ENCODE results near the gene PLPPR1.

PLPPR1 gene

GRCh38 chr9:101220341-101220740, 191.8 kb downstream of the PLPPR1 start:
- H3K27me3 ChIP-seq (ENCODE audit: control insufficient read depth in 5 of 5, insufficient read depth in 4 of 5, low read length in 5 of 5), result no peaks in the 10 kb centered on the region
- no peaks in the 10 kb centered on the region for H3K36me3 ChIP-seq (ENCODE audit: control insufficient read depth in 5 of 5, insufficient read depth in 5 of 5, low read length in 5 of 5)
- peaks cover 0 to 5% (median 0%) of the 10 kb centered on the region in 5 donors for H3K4me1 ChIP-seq (ENCODE audit: control insufficient read depth in 5 of 5, insufficient read depth in 5 of 5, low read length in 5 of 5)
- H3K9ac ChIP-seq (ENCODE audit: low read length in 5 of 5), result no peak overlapping the region
- H3K27ac ChIP-seq (ENCODE audit: low read depth, low read length), result no peak overlapping the region
- H3K9me3 ChIP-seq (ENCODE audit: control insufficient read depth in 5 of 5, low read length in 5 of 5), result no peaks in the 10 kb centered on the region
- no peak overlapping the region for H3K4me3 ChIP-seq (ENCODE audit: low read depth in 1 of 5, low read length in 5 of 5)

DNA sequence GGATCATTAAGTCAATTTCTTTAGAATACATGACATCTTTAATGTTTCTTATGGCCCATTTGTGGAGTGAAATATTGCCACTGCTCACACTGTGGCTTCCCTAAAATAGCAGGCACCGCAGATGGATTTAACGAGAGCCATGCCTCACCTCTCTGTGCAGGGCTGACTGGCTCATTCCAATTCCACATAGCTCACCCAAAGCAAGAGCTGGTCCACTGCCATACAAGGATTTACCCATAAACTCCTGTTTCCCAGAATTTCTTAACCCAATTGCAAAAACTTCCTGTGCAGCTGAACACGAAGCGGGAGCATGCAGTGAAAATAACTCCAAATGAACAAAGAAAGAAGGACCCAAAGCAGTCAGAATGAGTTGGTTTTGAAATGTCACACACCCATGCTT, 196.7 kb downstream of the PLPPR1 start:
- peaks cover 0 to 6% (median 0%) of the 10 kb centered on the region in 5 donors for H3K4me1 ChIP-seq (ENCODE audit: control insufficient read depth in 5 of 5, insufficient read depth in 5 of 5, low read length in 5 of 5)
- H3K36me3 ChIP-seq (ENCODE audit: control insufficient read depth in 5 of 5, insufficient read depth in 5 of 5, low read length in 5 of 5), result no peaks in the 10 kb centered on the region
- H3K9ac ChIP-seq (ENCODE audit: low read length in 5 of 5), result no peak overlapping the region
- H3K27ac ChIP-seq (ENCODE audit: low read depth, low read length), result no peak overlapping the region
- H3K27me3 ChIP-seq (ENCODE audit: control insufficient read depth in 5 of 5, insufficient read depth in 4 of 5, low read length in 5 of 5), result no peaks in the 10 kb centered on the region
- H3K4me3 ChIP-seq (ENCODE audit: low read depth in 1 of 5, low read length in 5 of 5), result no peak overlapping the region
- H3K9me3 ChIP-seq (ENCODE audit: control insufficient read depth in 5 of 5, low read length in 5 of 5), result no peaks in the 10 kb centered on the region

DNA sequence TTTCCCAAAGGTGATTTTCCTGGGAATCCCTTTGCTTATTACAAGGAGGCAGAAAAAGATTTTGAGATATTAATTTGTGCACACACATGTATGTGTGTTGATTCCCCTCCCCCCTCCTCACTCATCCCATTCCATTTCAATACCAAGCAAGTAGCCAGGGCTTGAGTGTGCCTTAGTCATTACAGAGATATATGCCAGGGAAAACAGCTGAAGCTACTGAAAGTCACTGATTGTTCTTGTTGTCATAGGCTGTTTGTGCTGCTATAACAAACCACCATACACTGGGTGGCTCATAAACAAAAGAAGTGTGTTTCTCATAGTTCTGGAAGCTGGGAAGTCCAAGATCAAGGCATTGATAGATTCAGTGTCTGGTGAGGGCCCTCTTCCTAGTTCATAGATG, 197.6 kb downstream of the PLPPR1 start:
- peaks cover 0 to 6% (median 0%) of the 10 kb centered on the region in 5 donors for H3K4me1 ChIP-seq (ENCODE audit: control insufficient read depth in 5 of 5, insufficient read depth in 5 of 5, low read length in 5 of 5)
- H3K27me3 ChIP-seq (ENCODE audit: control insufficient read depth in 5 of 5, insufficient read depth in 4 of 5, low read length in 5 of 5), result no peaks in the 10 kb centered on the region
- H3K4me3 ChIP-seq (ENCODE audit: low read depth in 1 of 5, low read length in 5 of 5), result no peak overlapping the region
- no peak overlapping the region for H3K27ac ChIP-seq (ENCODE audit: low read depth, low read length)
- no peaks in the 10 kb centered on the region for H3K9me3 ChIP-seq (ENCODE audit: control insufficient read depth in 5 of 5, low read length in 5 of 5)
- H3K9ac ChIP-seq (ENCODE audit: low read length in 5 of 5), result no peak overlapping the region
- H3K36me3 ChIP-seq (ENCODE audit: control insufficient read depth in 5 of 5, insufficient read depth in 5 of 5, low read length in 5 of 5), result no peaks in the 10 kb centered on the region

DNA sequence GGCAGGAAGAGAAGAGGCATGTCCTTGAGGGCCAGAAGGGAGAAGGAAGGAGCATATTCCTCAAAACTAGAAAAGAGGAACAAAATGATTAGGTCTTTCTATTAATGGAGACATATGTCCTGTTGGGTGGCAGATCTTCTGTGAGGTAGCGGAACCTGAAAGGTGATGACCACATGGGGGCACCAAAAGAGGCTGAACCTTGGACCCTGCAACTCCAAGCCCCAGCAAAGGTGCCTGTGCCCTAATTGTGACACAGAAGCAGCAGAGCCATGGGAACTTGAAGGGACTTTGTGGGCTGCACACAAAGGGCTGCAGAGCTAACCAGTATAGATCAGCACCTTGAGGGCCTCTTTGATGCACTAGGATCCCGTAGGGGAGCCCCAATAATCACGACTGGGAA, 198.3 kb downstream of the PLPPR1 start:
- H3K4me3 ChIP-seq (ENCODE audit: low read depth in 1 of 5, low read length in 5 of 5), result no peak overlapping the region
- H3K27me3 ChIP-seq (ENCODE audit: control insufficient read depth in 5 of 5, insufficient read depth in 4 of 5, low read length in 5 of 5), result no peaks in the 10 kb centered on the region
- no peak overlapping the region for H3K27ac ChIP-seq (ENCODE audit: low read depth, low read length)
- peaks cover 0 to 6% (median 0%) of the 10 kb centered on the region in 5 donors for H3K4me1 ChIP-seq (ENCODE audit: control insufficient read depth in 5 of 5, insufficient read depth in 5 of 5, low read length in 5 of 5)
- no peak overlapping the region for H3K9ac ChIP-seq (ENCODE audit: low read length in 5 of 5)
- no peaks in the 10 kb centered on the region for H3K36me3 ChIP-seq (ENCODE audit: control insufficient read depth in 5 of 5, insufficient read depth in 5 of 5, low read length in 5 of 5)
- H3K9me3 ChIP-seq (ENCODE audit: control insufficient read depth in 5 of 5, low read length in 5 of 5), result no peaks in the 10 kb centered on the region

DNA sequence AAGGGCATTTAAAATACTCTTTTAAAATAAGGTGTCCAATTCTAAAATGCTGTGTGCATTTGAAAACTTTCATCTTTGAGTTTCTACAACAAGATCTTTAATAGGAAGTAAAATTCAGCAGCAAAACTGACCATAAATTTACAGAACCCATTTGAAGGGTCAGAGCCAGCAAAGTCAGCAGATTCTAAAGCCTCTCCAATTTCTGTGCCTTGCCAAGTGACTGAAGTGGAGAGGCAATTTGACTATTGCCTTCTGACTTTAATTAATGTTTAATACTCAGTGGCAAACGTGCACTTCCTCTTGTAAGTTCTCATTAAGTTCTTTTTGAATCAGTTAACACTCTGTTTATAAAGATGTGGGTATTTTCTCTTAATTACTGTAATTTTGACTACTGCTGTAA, 201.1 kb downstream of the PLPPR1 start:
- no peak overlapping the region for H3K4me3 ChIP-seq (ENCODE audit: low read depth in 1 of 5, low read length in 5 of 5)
- no peaks in the 10 kb centered on the region for H3K27me3 ChIP-seq (ENCODE audit: control insufficient read depth in 5 of 5, insufficient read depth in 4 of 5, low read length in 5 of 5)
- H3K36me3 ChIP-seq (ENCODE audit: control insufficient read depth in 5 of 5, insufficient read depth in 5 of 5, low read length in 5 of 5), result no peaks in the 10 kb centered on the region
- no peak overlapping the region for H3K27ac ChIP-seq (ENCODE audit: low read depth, low read length)
- H3K9ac ChIP-seq (ENCODE audit: low read length in 5 of 5), result no peak overlapping the region
- peaks cover 0 to 6% (median 0%) of the 10 kb centered on the region in 5 donors for H3K4me1 ChIP-seq (ENCODE audit: control insufficient read depth in 5 of 5, insufficient read depth in 5 of 5, low read length in 5 of 5)
- no peaks in the 10 kb centered on the region for H3K9me3 ChIP-seq (ENCODE audit: control insufficient read depth in 5 of 5, low read length in 5 of 5)

DNA sequence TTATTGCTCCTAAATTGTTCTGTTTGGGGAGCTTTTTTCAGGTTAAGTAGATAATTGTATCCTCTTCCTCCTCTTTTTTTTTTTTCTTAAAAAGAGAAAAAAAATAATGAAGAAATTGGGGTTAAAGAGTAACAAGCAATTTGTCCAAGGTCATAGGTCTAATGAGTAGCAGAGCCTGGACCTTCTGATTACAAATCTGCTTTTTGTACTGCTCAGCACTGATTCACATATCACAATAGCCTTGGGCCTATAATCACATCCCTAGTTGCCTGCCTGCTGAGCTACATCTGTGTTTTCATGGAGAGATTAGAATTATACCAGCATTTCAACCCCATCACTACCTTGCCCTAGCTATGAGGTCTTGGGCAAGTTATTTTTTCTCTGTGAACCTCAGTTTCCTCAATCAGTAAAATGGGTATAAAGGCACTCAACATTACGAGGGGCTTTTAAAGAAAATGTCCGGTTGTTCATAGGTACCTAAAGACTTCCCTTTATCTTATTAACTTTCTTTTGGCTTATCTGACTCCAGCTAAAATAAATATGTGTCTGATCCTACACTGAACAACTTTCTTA, 204.0 kb downstream of the PLPPR1 start:
- Histone ChIP-seq H3K27me3 (ENCODE audit: control insufficient read depth in 5 of 5, insufficient read depth in 4 of 5, low read length in 5 of 5) (no peaks in the 10 kb centered on the region), H3K9ac (ENCODE audit: low read length in 5 of 5) (no peak overlapping the region), H3K4me3 (ENCODE audit: low read depth in 1 of 5, low read length in 5 of 5) (no peak overlapping the region), H3K4me1 (ENCODE audit: control insufficient read depth in 5 of 5, insufficient read depth in 5 of 5, low read length in 5 of 5) (no peaks in the 10 kb centered on the region), H3K36me3 (ENCODE audit: control insufficient read depth in 5 of 5, insufficient read depth in 5 of 5, low read length in 5 of 5) (no peaks in the 10 kb centered on the region), H3K27ac (ENCODE audit: low read depth, low read length) (no peak overlapping the region), H3K9me3 (ENCODE audit: control insufficient read depth in 5 of 5, low read length in 5 of 5) (no peaks in the 10 kb centered on the region)

GRCh38 chr9:101235105-101235866, 206.8 kb downstream of the PLPPR1 start:
- H3K36me3 ChIP-seq (ENCODE audit: control insufficient read depth in 5 of 5, insufficient read depth in 5 of 5, low read length in 5 of 5), result no peaks in the 10 kb centered on the region
- no peaks in the 10 kb centered on the region for H3K9me3 ChIP-seq (ENCODE audit: control insufficient read depth in 5 of 5, low read length in 5 of 5)
- no peaks in the 10 kb centered on the region for H3K27me3 ChIP-seq (ENCODE audit: control insufficient read depth in 5 of 5, insufficient read depth in 4 of 5, low read length in 5 of 5)
- H3K9ac ChIP-seq (ENCODE audit: low read length in 5 of 5), result no peak overlapping the region
- H3K4me1 ChIP-seq (ENCODE audit: control insufficient read depth in 5 of 5, insufficient read depth in 5 of 5, low read length in 5 of 5), result no peaks in the 10 kb centered on the region
- no peak overlapping the region for H3K4me3 ChIP-seq (ENCODE audit: low read depth in 1 of 5, low read length in 5 of 5)
- H3K27ac ChIP-seq (ENCODE audit: low read depth, low read length), result no peak overlapping the region

GRCh38 chr9:101242651-101243050, 214.1 kb downstream of the PLPPR1 start:
- Histone ChIP-seq H3K9me3 (ENCODE audit: control insufficient read depth in 5 of 5, low read length in 5 of 5) (no peaks in the 10 kb centered on the region), H3K4me3 (ENCODE audit: low read depth in 1 of 5, low read length in 5 of 5) (no peak overlapping the region), H3K9ac (ENCODE audit: low read length in 5 of 5) (no peak overlapping the region), H3K27me3 (ENCODE audit: control insufficient read depth in 5 of 5, insufficient read depth in 4 of 5, low read length in 5 of 5) (no peaks in the 10 kb centered on the region), H3K36me3 (ENCODE audit: control insufficient read depth in 5 of 5, insufficient read depth in 5 of 5, low read length in 5 of 5) (no peaks in the 10 kb centered on the region), H3K4me1 (ENCODE audit: control insufficient read depth in 5 of 5, insufficient read depth in 5 of 5, low read length in 5 of 5) (peaks cover 0 to 26% (median 18%) of the 10 kb centered on the region in 5 donors), H3K27ac (ENCODE audit: low read depth, low read length) (no peak overlapping the region)

GRCh38 chr9:101246691-101247090, 218.2 kb downstream of the PLPPR1 start:
- Histone ChIP-seq H3K27ac (ENCODE audit: low read depth, low read length) (no peak overlapping the region), H3K4me1 (ENCODE audit: control insufficient read depth in 5 of 5, insufficient read depth in 5 of 5, low read length in 5 of 5) (peaks cover 0 to 21% (median 7%) of the 10 kb centered on the region in 5 donors), H3K9ac (ENCODE audit: low read length in 5 of 5) (no peak overlapping the region), H3K27me3 (ENCODE audit: control insufficient read depth in 5 of 5, insufficient read depth in 4 of 5, low read length in 5 of 5) (no peaks in the 10 kb centered on the region), H3K9me3 (ENCODE audit: control insufficient read depth in 5 of 5, low read length in 5 of 5) (no peaks in the 10 kb centered on the region), H3K36me3 (ENCODE audit: control insufficient read depth in 5 of 5, insufficient read depth in 5 of 5, low read length in 5 of 5) (no peaks in the 10 kb centered on the region), H3K4me3 (ENCODE audit: low read depth in 1 of 5, low read length in 5 of 5) (no peak overlapping the region)

GRCh38 chr9:101247297-101247696, 218.8 kb downstream of the PLPPR1 start:
- Histone ChIP-seq H3K27ac (ENCODE audit: low read depth, low read length) (no peak overlapping the region), H3K9ac (ENCODE audit: low read length in 5 of 5) (no peak overlapping the region), H3K9me3 (ENCODE audit: control insufficient read depth in 5 of 5, low read length in 5 of 5) (no peaks in the 10 kb centered on the region), H3K4me1 (ENCODE audit: control insufficient read depth in 5 of 5, insufficient read depth in 5 of 5, low read length in 5 of 5) (peaks cover 0 to 17% (median 3%) of the 10 kb centered on the region in 5 donors), H3K27me3 (ENCODE audit: control insufficient read depth in 5 of 5, insufficient read depth in 4 of 5, low read length in 5 of 5) (no peaks in the 10 kb centered on the region), H3K4me3 (ENCODE audit: low read depth in 1 of 5, low read length in 5 of 5) (no peak overlapping the region), H3K36me3 (ENCODE audit: control insufficient read depth in 5 of 5, insufficient read depth in 5 of 5, low read length in 5 of 5) (no peaks in the 10 kb centered on the region)

All from subcutaneous abdominal adipose tissue (tissue), 5 donors.